Colonic mucosa (tissue), 4 donors: ENCODE measurements around the gene PLXND1. TPM values are rescaled to one million over a fixed set of nuclear protein-coding genes. Genes with fewer than 3 reads are reported as not detected.

Experiments
- DNase-seq: peaks from one replicate; pipeline ENCODE4 v3.0.0-alpha.2; 2020
- H3K27ac ChIP-seq: fragments of 200-600 bp; one replicate; pipeline ENCODE4 v1.8.0; 2021
- H3K27me3 ChIP-seq: fragments of 200-600 bp; one replicate; pipeline ENCODE4 v1.8.0; 2021
- H3K36me3 ChIP-seq: fragments of 200-600 bp; one replicate; pipeline ENCODE4 v1.8.0; 2021
- H3K4me1 ChIP-seq: fragments of 200-600 bp; one replicate; pipeline ENCODE4 v1.8.0; 2021; ENCODE audit warnings: mild to moderate bottlenecking
- H3K4me3 ChIP-seq: fragments of 200-600 bp; one replicate; pipeline ENCODE4 v1.8.0; 2021
- H3K9ac ChIP-seq, 2 donors: one replicate each; pipeline ENCODE4 v1.7.0; 2013; ENCODE audit warnings: control low read depth in 2 of 2, low read depth in 2 of 2, low read length in 2 of 2
- H3K9me3 ChIP-seq: fragments of 200-600 bp; one replicate; pipeline ENCODE4 v1.8.0; 2021
- intact Hi-C: fragments of 100-400 bp; cut with DNase I; formaldehyde crosslinking; loops from one replicate; pipeline ENCODE4 v1.14.1; 2022
- total RNA-seq, 2 donors: library from RNA; stranded (reverse); fragmentation: NEBNext Ultra II Directional in 1 of 2; extraction: Animal tissue kit (Norgen Biotek cat#: 25700) in 1 of 2; gene quantifications; one replicate each; pipeline ENCODE4 v1.2.1, GENCODE V29; 2021
- TF ChIP-seq, protein P1 (sequence below): fragments of 200-600 bp; IDR thresholded peaks from one replicate; pipeline ENCODE4 v1.8.0; 2022; ENCODE audit warnings: antibody characterized with exemption, mild to moderate bottlenecking
- donor health status: healthy.
- donor health status: DM: no; HTN: no; CAD: no.
- donor health status: DM: no; HTN: no; CAD: no.

PLXND1 gene
- total RNA-seq, 2 donors from 2014 or later: 25.6 to 26.7 TPM

DNA sequence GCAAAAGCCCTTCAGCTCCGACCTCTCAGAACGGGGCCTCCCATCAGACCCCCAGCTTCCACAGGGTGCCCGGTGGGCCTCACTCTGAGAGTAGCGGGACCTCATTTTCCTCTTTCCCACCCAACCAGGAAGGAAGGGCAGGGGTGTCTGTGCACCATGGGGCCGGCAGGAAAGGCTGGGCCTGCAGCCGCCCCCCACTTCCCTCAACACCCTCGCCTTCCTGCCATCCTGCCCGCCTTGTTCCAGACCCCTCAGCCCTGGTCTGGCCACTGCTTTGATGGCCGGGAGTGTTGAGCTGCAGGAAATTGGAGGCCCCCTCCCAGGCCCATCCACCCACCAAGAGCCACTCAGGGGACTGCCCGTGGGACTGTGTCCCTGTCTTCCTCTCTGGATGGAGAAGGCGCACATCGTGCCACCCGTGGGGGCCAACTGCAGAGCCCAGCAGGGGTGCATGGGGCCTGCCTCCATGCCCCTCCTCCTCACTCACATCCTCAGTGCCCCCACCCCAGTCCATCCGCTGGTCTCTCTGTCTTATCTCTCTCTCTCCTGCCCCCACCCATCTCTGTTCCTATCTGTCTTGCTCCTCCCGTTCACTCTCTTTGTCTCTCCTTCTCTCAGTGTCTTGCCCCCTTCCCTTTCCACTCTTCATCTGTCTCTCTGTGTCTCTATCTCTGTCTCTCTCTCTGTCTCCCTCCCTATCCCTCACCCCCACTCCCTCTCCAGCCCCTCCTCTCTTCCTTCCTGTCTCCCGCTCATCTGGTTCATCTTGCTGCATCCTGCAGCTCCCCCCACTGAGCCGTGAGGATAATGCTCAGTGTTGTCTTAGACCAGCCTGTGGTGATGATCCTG lies 1.8 kb upstream of the PLXND1 start:
- Histone ChIP-seq H3K4me1 (no peaks in the 10 kb centered on the region), H3K9me3 (no peaks in the 10 kb centered on the region), H3K4me3 (no peak overlapping the region), H3K36me3 (no peaks in the 10 kb centered on the region), H3K27me3 (peaks cover 20% of the 10 kb centered on the region), H3K9ac (peak overlapping the region; percentile 50 to 61), H3K27ac (peak overlapping the region; percentile 64)
- intact Hi-C loops: loop anchor here (5.0 kb wide), 1 partner anchor 116 kb away; no protein-coding TSS in a partner anchor
- TF ChIP-seq, protein P1, sequence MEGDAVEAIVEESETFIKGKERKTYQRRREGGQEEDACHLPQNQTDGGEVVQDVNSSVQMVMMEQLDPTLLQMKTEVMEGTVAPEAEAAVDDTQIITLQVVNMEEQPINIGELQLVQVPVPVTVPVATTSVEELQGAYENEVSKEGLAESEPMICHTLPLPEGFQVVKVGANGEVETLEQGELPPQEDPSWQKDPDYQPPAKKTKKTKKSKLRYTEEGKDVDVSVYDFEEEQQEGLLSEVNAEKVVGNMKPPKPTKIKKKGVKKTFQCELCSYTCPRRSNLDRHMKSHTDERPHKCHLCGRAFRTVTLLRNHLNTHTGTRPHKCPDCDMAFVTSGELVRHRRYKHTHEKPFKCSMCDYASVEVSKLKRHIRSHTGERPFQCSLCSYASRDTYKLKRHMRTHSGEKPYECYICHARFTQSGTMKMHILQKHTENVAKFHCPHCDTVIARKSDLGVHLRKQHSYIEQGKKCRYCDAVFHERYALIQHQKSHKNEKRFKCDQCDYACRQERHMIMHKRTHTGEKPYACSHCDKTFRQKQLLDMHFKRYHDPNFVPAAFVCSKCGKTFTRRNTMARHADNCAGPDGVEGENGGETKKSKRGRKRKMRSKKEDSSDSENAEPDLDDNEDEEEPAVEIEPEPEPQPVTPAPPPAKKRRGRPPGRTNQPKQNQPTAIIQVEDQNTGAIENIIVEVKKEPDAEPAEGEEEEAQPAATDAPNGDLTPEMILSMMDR: no peak
- no peak for DNase-seq

DNA sequence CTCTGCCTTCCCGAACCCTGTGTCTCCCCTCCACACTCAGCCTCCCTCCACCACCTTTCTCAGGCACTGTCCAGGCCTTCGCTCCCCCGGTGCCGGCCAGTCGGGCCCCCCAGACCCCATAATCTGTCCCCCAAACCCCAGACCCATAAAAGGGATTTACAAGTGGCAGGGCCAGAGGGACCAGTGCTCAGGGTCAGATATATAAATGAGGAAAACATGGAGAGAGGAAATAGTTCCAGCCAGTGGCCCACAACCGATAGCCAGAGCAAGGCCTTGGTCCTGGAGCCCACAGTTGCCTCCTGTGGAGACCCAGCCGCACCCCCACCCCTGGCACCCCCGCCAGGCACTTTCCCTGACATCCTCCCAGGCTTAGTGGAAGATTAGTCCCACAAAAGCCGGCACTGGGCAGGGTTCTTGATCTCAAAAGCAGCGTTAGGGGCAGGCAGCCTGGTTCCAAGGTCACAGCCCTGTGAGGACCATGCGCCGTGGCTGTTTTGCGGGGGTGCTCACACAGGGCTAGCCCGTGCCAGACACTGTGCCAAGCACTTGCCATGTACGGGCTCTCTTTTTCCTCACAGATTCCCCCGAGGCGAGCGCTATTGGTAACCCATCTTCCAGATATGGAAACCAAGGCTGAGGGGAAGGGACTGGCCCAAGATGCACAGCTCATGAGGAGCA lies 1.1 kb upstream of the PLXND1 start:
- TF ChIP-seq, protein P1: no peak
- peak overlapping the region; percentile 61 to 78 for H3K9ac ChIP-seq
- peak overlapping the region; percentile 30 for H3K4me3 ChIP-seq
- H3K27ac ChIP-seq: peak overlapping the region; percentile 64
- no peaks in the 10 kb centered on the region for H3K9me3 ChIP-seq
- intact Hi-C loops: loop anchor here (5.0 kb wide), 1 partner anchor 115 kb away; no protein-coding TSS in a partner anchor
- peaks cover 20% of the 10 kb centered on the region for H3K27me3 ChIP-seq
- no peaks in the 10 kb centered on the region for H3K4me1 ChIP-seq
- no peaks in the 10 kb centered on the region for H3K36me3 ChIP-seq
- no peak for DNase-seq

- intact Hi-C loops: loop anchor here (5.0 kb wide), 1 partner anchor 114 kb away; no protein-coding TSS in a partner anchor
- DNase-seq: no peak
- Histone ChIP-seq H3K4me3 (peak overlapping the region; percentile 39), H3K9ac (peak overlapping the region; percentile 61 to 66), H3K36me3 (no peaks in the 10 kb centered on the region), H3K27ac (peak overlapping the region; percentile 38), H3K4me1 (no peaks in the 10 kb centered on the region), H3K27me3 (peaks cover 20% of the 10 kb centered on the region), H3K9me3 (no peaks in the 10 kb centered on the region)
- TF ChIP-seq, protein P1: no peak
Measured at GRCh38 chr3:129605922-129606635, 397 bp downstream of the PLXND1 start.

- intact Hi-C loops: loop anchor here (5.0 kb wide), 1 partner anchor 113 kb away; no protein-coding TSS in a partner anchor
Measured at GRCh38 chr3:129605203-129605921, 1.1 kb downstream of the PLXND1 start.

More at GRCh38 chr3:129605203-129605921, 1.1 kb downstream of the PLXND1 start:
- H3K36me3 ChIP-seq: no peaks in the 10 kb centered on the region
- peak overlapping the region; percentile 39 for H3K4me3 ChIP-seq
- TF ChIP-seq, protein P1: no peak
- H3K27ac ChIP-seq: peak overlapping the region; percentile 38
- H3K9ac ChIP-seq: peak overlapping the region; percentile 61 to 66
- H3K27me3 ChIP-seq: peaks cover 20% of the 10 kb centered on the region
- H3K4me1 ChIP-seq: no peaks in the 10 kb centered on the region
- DNase-seq: no peak
- H3K9me3 ChIP-seq: no peaks in the 10 kb centered on the region
